ENCODE measurements around the gene ANO6.

Gene ANO6

GRCh38 chr12:45406988-45407850, 191.3 kb downstream of the ANO6 start:
- no peak for DNase-seq (ENCODE audit: low spot score)

GRCh38 chr12:45407981-45408728, 192.3 kb downstream of the ANO6 start:
- no peak for DNase-seq (ENCODE audit: low spot score)

GRCh38 chr12:45408729-45409114, 192.8 kb downstream of the ANO6 start:
- no peak for DNase-seq (ENCODE audit: low spot score)

GRCh38 chr12:45409966-45410365, 194.1 kb downstream of the ANO6 start:
- no peak for DNase-seq (ENCODE audit: low spot score)

- no peak for DNase-seq (ENCODE audit: low spot score)
Observed at GRCh38 chr12:45411626-45412025, 195.7 kb downstream of the ANO6 start.

- DNase-seq (ENCODE audit: low spot score) = no peak
Observed at GRCh38 chr12:45415393-45415817, 199.5 kb downstream of the ANO6 start.

- DNase-seq (ENCODE audit: low spot score) = no peak
Observed at GRCh38 chr12:45416126-45416525, 200.2 kb downstream of the ANO6 start.

- no peak for DNase-seq (ENCODE audit: low spot score)
Observed at GRCh38 chr12:45418520-45418919, 202.6 kb downstream of the ANO6 start.

- no peak for DNase-seq (ENCODE audit: low spot score)
Observed at GRCh38 chr12:45419317-45419814, 203.5 kb downstream of the ANO6 start.

- DNase-seq (ENCODE audit: low spot score) = no peak
Observed at GRCh38 chr12:45421736-45422135, 205.8 kb downstream of the ANO6 start.

- DNase-seq (ENCODE audit: low spot score) = no peak
Observed at GRCh38 chr12:45423931-45424330, 208.0 kb downstream of the ANO6 start.

GRCh38 chr12:45425426-45425825, 209.5 kb downstream of the ANO6 start:
- no peak for DNase-seq (ENCODE audit: low spot score)

GRCh38 chr12:45426294-45426693, 210.4 kb downstream of the ANO6 start:
- no peak for DNase-seq (ENCODE audit: low spot score)

- no peak for DNase-seq (ENCODE audit: low spot score)
Observed at GRCh38 chr12:45427042-45427441, 211.1 kb downstream of the ANO6 start.

GRCh38 chr12:45429831-45430230, 213.9 kb downstream of the ANO6 start:
- no peak for DNase-seq (ENCODE audit: low spot score)

- DNase-seq (ENCODE audit: low spot score) = no peak
Observed at GRCh38 chr12:45431126-45431525, 215.2 kb downstream of the ANO6 start.

- no peak for DNase-seq (ENCODE audit: low spot score)
Observed at GRCh38 chr12:45432710-45433109, 216.8 kb downstream of the ANO6 start.

- no peak for DNase-seq (ENCODE audit: low spot score)
Observed at GRCh38 chr12:45433441-45433868, 217.6 kb downstream of the ANO6 start.

- DNase-seq (ENCODE audit: low spot score) = no peak
Observed at GRCh38 chr12:45434094-45434493, 218.2 kb downstream of the ANO6 start.

GRCh38 chr12:45435945-45436710, 220.2 kb downstream of the ANO6 start:
- DNase-seq (ENCODE audit: low spot score) = peak; percentile 40

GRCh38 chr12:45439039-45439438, 223.1 kb downstream of the ANO6 start:
- no peak for DNase-seq (ENCODE audit: low spot score)

- DNase-seq (ENCODE audit: low spot score) = no peak
Observed at GRCh38 chr12:45446013-45446412, 230.1 kb downstream of the ANO6 start.

Data from globus pallidus (tissue), 1 donor.